HG03571 (cell line): ENCODE measurements around the gene EDRF1.
"Not testable (repeated sequence)": the region's sequence is repeated elsewhere in the genome, so short reads cannot be mapped to it uniquely, and the experiment has no call there.

ENCODE experiments used
- ATAC-seq: cut with Tn5 transposase; IDR thresholded peaks from one replicate; pipeline ENCODE4 v1.9.1; 2021; ENCODE audit not compliant: unreplicated experiment

EDRF1 gene, protein sequence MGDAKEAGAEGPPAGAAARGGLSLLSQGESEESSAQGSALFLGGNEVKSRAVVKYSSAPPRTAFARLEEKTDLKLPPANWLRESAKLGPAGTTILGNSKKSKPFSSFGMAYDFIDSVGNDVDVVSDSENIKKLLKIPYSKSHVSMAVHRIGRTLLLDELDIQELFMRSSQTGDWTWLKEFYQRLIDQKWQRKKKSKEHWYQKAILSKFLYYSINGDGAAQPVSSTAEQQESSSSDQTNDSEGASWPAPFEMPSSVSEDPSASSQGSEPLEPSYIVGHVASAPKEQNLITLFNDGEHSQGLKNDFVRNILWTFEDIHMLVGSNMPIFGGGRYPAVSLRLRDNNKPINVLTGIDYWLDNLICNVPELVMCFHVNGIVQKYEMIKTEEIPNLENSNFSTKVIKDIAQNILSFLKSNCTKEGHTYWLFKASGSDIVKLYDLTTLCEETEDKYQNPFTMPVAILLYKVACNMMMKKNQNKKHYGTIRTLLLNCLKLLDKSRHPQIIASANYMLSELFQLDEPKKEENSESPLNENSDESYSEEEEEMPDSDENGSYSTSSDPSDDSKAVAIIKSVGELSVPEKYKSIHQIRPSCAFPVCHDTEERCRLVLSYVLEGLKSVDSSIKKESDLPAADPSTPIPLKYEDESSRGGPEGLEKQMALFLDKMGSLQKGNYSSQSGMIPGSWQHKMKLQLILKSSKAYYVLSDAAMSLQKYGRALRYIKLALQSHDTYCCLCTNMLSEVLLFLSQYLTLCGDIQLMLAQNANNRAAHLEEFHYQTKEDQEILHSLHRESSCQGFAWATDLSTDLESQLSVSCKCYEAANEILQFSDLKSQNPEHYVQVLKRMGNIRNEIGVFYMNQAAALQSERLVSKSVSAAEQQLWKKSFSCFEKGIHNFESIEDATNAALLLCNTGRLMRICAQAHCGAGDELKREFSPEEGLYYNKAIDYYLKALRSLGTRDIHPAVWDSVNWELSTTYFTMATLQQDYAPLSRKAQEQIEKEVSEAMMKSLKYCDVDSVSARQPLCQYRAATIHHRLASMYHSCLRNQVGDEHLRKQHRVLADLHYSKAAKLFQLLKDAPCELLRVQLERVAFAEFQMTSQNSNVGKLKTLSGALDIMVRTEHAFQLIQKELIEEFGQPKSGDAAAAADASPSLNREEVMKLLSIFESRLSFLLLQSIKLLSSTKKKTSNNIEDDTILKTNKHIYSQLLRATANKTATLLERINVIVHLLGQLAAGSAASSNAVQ

DNA sequence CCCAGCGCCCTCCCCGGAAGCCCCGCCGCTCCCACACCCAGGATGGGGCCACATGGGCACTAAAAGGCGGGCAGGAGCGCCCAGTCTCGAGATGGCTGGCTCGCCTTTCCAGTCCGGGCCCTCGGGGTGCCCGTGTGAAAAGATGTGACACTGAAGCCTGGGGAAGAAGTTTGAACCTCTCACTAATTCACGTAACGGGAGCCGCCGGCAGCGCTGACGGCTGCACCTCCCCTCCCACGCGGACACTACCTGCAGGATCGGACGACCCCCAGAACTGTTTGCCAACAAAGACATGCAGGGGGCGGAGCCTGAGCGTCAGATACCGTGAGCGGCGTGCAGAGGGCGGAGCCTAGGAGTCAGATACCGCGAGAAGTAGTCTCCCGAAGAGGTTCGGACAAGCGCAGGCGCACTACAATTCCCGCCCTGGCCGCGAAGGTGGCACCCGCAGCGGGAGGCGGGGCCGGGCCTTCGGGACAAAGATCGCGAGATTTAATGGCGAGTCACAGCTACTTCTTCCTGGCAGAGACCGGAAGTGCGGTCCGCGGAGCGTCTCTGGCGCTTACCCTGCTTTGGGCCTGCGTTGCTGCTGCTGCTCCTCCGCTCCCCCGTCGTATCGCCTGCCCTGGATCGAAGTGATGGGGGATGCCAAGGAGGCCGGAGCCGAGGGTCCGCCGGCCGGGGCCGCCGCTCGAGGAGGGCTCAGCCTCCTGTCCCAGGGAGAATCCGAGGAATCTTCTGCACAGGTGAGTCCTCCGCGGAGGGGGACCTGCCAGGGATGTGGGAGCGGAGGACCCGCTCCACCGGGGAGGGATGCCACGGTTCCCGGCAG lies at the start of gene EDRF1:
Gene EDRF1, plus strand, starts transcription at position 537 of the 829 bp plus-strand sequence. Its CDS starts 99 bp downstream, at position 636.
- ATAC-seq, result peak; percentile 85

DNA sequence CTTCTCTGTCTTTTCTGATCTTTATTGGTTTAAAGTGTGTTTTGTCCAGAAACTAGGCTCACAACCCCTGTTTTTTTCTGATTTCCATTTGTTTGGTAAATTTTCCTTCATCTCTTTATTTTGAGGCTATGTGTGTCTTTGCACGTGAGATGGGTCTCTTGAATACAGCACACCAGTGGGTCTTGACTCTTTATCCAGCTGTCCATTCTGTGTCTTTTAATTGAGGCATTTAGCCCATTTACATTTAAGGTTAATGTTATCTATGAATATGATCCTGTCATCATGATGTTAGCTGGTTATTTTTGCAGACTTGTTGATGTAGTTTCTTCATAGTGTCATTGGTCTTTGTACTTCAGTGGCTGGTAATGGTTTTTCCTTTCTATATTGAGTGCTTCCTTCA lies 46.6 kb upstream of the EDRF1 start:
- ATAC-seq, result no peak

DNA sequence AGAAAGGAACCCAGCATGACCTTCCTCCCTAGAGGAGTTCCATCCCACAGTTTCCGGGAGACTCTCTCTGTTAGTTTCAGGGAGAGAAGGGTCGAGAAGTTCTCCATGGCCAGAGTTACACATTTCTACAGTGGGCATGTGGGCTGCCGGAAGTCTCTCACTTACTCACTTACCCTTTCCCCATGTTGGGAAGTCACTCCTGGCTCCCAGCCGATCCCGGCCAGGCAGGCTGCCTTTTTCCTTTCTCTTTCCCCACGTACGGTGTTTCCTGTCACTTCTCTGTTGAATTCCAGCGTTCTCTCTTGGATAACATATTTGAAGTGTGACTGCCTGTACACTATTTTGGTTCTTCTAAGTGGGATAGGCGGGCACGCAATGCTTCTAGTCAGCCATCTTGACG lies 40.1 kb upstream of the EDRF1 start:
- ATAC-seq, result no peak

DNA sequence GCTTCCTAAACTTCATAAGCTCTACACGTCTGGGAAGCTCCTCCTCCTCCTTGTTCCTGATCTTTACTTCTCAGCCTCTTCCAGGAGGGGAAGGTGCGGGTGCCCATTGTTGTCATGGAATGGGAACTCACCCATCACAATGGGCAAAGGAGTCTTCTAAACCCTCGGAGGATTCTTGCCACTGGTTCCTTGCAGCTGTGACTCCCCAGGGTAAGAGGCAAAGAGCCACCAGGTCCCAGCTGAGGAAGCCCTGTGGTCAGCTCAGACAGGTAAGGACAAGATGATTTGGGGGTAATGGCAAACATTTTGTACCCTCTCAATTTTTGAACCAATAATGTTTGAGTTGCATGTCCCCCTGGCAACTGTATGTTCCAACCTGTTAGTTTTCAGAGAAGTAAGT lies 36.4 kb upstream of the EDRF1 start, which contains the start of gene TEX36:
Gene TEX36, minus strand, starts transcription at position 101 of the 400 bp plus-strand sequence. CDS start 174 bp downstream, outside the sequence.
- no peak for ATAC-seq

DNA sequence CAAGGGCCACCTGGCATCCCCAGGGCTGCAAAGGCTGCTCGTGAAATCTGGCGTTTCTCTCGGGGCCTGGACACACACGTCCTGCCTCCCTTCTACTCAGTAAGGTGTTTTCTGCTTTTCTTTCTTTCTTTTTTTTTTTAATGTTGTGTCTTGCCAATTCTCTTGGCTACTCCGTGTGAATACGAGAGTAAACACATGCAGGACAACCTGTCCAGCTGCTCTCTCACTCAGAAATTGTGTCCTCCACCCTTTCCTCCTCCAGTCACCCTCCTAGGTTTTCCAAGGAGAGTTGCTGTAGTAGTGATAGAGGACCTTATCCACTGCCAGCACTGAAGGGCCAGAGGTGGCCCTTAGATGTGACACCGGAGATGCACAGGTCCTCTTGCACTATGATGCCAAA lies 35.7 kb upstream of the EDRF1 start:
- no peak for ATAC-seq

DNA sequence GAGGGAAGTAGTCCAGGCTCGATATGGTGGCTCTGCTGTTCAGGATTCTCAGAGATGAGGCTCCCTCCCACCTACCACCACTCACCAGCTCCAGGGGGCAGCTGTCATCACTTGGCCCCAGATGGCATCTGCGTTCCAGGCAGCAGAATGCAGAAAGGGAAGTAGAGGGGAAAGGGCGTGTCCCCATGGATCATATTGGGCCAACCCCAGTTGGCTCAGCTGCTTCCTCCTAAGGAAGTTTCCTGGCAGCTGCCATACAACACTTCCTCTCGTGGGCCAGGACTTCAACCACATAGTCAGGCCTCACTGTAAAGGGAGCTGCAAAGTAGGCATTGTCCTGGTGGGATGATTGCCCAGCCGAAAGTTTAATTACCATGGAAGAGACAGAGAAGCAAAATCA lies 34.9 kb upstream of the EDRF1 start:
- ATAC-seq, result no peak

DNA sequence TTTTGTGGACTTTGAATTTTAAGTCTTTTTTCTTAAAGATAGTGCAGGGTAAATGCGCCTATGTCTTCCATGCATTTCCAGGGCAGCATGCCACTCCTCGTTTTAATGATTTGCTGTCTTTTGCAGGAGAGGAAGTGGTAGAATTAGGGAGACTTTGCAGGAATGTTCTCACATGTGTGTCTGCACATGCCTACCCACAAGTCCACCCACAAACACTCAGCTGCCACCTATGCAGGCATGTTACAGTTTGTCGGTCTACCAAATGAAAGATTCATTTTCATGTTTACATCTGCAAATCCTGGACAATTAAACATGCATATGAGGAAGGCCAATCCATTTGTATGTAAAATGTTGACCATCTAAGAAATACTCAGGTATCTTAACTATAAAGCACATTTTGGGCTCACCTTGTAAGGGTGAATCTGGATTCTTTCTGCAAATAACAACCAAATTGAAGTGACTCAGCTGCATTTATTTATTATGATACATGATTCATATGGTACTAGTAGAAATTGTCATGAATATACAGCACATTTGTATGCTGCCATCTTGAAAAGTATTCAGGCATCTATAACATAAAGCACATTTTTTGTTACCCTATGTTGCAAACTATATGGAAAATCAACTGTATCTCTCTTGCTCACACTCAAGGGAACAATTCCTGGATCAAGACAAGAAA lies 31.9 kb upstream of the EDRF1 start:
- no peak for ATAC-seq

DNA sequence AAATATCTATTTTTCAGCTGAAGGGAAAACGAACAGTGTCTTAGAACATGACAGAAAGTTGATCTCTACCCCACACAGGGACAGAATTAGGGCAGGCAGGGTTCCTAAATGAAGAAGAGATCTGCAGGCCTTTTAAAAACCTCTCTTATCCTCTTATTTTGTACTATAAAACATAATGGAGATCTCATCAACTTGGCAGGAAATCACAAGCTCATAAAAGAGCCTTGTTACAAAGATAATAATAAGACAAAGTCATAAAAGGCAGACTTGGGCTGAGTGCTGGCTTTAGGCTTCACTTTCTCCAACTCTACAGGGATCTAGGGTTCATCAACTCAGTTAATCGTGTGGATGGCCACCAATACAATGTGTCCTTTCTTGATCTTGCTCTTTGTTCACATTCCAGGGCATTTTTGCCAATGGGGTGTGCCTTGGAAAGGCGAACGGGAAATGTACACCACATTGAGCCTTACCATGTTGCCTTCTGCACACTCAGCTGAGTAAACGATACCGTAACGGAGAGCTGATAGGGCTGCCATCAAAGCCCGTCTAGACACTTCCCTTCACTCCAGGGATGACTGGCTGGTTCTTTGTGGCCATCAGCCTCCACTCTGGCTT lies 29.4 kb upstream of the EDRF1 start:
- ATAC-seq, result no peak

DNA sequence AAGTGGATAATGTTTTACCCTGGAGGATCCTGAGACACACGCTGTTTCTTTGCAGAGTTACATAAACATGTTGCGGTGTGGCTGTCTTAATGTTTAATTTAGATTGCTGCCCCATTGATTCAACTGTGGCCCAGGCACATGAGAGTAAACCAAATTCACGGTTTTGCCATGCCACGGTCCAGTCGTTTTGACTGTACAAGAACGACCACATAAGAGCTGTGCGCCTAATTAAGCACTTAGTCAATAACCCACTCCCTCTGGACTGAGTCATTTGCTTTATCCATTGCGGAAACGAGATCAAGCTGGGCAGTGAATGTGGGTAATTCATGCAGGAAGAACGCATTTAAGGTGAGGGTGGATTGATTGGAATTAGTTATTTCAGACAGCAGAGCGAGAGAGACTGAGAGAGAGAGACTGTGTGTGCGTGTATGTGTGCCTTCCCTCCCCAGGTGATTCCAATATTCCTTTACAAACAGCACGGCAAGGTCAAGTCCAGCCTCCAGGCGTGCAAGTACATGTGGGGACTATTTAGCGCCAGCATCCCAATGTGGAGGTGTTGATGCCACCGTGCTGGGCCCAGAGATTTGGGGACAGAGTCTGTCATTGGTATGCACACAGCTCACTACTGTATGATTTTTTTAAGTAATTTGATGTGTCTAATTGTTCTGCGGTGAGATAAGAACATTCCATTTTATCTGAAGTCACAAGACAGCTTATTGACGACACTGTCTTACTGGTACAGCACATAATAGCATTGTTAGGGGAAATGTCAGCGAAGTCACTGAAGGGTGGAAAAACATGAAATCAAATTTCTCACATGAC lies 28.1 kb upstream of the EDRF1 start:
- no peak for ATAC-seq

DNA sequence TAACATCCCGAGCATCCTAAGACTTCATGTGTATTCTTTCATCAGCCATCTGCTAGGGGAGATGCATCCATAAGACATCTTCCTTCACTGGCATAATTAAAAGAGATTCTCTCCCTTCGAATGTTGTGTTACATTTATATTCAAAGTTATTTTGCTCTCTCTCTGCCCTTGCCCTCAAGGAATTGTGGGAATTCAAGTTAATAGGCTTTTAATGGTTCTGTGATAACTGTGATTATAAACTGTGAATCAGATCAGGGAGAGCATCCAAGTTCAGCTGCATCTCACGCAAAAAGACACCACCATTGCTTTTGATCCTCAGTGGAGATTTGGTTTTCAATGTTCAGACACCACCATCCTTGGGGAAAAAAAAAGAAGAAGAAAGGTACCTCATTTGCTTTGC lies 27.3 kb upstream of the EDRF1 start:
- ATAC-seq, result no peak

DNA sequence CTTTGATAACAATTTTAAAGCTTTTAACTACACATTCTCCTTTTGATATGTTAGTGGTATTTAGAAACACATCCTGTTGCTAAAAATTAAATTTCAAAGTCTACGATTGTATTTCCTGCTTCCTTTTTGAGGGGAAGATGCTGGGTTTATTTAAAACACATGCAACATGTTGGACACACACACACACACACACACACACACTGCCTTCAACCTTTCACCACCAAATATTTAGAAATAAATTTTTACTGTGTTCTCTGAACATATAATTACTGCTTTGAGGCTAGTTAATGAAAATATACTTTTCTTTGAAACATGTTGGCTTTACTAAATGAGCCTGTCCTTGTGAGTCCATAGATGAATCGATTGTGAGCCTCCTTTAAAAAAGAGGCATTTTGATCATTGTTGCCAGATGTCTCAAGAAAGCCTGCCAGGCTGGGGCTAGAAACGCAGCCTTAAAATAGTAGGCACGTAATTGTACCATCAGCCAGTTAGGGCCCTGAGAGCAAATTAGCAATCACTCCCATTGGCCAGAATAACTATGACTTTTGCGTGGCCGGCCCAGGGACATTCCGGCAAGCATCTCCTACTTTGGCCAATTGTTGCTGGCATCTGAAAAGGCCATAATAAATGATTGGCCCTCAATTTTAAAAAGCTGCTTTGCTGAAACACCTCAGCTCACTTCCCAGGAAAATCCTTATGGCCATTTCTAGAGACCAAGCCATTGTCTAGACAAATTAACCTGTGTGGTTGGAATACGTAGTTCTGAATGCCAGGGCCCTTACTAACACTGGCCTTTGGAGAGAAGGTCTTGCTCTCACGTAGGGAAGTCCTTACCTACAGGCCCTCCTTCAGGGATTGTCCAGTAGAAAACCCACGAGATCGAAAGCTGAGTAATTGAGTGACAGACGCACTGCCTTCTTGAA lies 26.6 kb upstream of the EDRF1 start:
- ATAC-seq, result no peak

DNA sequence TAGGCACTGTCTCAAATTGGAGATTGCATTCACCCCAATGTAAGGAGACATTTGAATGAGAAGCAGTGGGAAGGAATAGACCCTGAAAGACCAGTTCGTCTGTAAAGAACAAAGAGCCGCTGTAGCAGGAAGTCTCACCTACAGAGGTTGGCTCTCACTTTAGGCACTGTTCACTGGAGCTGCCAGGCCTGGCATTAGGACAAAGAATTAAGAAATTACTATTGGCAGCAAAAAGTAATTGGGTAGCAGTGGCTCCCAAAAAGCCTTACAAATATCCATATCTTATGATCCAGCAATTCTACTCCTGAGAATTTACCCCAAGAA lies 26.0 kb upstream of the EDRF1 start:
- no peak for ATAC-seq

DNA sequence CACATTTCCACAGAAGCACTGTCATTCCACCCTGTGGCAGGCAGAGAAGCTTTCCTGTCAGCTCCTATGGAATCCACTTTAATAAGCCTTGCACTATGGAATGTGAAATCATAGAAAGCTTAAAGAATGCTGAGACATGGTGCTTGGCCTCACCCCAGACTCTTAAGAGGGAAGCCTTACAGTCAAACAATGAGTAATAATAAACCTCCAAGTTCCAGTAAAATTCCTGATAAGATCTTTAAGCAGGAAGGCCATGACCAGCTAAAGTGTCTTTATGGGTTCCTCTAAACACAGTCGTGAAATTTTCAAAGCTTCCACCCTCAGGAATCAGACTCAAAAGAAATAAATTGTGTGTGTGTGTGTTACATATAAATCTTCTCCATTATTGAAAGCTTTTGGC lies 24.6 kb upstream of the EDRF1 start:
- ATAC-seq, result no peak

DNA sequence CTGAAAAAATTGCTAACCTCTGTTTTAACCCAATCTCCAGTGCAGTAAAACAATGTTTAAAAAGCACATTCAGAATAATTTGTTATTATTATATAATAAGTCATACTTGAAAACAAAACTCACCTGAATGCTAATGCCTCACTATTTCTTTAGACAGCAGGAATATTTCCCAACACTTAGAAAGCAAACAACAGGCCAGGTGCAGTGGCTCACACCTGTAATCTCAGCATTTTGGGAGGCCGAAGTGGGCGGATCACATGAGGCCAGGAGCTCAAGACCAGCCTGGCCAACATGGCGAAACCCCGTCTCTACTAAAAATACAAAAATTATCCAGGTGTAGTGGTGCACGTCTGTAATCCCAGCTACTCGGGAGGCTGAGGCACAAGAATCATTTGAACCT lies 22.6 kb upstream of the EDRF1 start:
- not testable (repeated sequence) for ATAC-seq

DNA sequence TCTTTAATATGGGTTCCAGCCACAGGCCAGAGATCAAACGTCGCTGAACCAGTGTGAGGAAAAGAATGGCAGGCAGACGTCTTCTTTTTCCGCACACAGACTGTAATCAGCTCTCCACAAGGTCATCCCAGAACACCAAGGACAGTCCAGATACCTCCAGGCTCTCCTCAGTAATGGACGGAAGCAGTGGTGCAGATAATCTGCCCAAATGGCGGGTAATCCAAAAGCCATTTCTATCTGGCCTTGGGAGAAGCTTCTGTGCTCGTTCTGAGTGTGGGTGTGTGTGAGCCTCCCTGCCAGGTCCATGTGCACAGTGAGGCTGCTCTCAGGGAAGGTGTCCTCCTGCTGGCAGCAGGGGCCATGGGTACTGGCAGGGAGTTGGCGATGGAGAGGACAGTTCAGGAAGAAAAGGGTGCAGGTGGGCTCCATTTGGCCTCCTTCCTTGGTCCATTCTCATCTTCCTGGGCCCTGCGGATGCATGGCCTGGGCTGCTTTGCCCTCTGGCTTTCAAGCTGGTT lies 21.0 kb upstream of the EDRF1 start:
- ATAC-seq, result no peak

DNA sequence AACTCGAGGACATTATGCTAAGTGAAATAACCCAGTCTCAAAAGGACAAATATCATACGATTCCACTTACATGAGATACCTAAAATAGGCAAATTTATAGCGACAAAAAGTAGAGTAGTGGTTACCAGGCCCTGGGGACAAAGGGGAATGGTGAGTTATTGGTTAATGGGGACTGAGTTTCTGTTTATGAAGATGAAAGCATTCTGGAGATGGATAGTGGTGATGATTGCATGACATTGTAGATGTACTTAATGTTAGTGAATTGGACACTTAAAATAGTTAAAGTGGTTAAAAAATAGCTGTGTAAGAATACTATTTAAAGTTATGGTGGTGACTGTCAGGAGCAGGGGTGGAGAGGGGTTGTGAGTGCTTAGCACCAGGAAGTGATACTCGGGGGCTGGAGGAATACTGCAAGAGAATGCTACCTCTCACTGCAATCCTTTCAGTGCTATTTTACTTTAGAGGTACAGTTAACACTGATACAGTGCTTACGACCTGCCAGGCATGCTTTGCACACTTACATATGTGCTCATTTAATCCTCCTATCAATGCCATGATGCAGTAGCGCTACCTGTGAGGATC lies 19.9 kb upstream of the EDRF1 start:
- ATAC-seq, result no peak

DNA sequence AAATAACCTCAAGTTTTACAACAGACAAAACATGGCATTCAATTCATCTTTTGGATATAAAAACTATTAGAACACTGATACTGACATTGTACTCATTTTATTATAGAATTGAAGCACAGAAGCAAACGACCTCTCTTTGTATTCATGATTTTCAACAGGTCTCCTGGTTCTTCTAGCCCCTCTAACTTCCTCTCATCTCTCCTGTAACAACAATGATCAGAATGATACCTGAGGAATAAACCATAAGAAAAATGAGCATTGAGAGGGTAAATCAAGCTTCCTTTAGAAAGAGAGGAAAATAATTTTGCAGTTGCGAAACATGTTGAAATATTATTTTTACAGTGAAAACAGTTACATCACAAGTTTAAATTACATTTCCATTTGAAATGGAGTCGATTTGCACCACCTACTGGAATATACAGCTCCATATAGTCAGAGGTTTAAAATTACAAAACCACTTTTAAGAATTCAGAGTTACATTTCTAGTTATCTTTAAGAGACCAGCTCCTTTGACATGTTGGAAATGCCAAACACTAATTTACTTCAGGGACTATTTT lies 19.1 kb upstream of the EDRF1 start:
- no peak for ATAC-seq
